OCI-LY7 (cell line): ENCODE measurements around the gene NIBAN1.

ENCODE experiments used
- EZH2phosphoT487 ChIP-seq: fragments of 200-600 bp; sonication (generic); IDR thresholded peaks from 2 replicates; pipeline ENCODE4 v1.6.1; 2018; ENCODE audit warnings: low read depth, borderline replicate concordance, mild to moderate bottlenecking, mixed run types, antibody characterized with exemption, low read length, moderate library complexity, mixed read lengths
- TF ChIP-seq, protein P1 (sequence below): fragments of 200-600 bp; sonication (generic); conservative IDR thresholded peaks from 2 replicates; pipeline ENCODE4 v1.5.1; 2014; ENCODE audit warnings: mild to moderate bottlenecking, antibody characterized with exemption, low read length, moderate library complexity, mixed read lengths

DNA sequence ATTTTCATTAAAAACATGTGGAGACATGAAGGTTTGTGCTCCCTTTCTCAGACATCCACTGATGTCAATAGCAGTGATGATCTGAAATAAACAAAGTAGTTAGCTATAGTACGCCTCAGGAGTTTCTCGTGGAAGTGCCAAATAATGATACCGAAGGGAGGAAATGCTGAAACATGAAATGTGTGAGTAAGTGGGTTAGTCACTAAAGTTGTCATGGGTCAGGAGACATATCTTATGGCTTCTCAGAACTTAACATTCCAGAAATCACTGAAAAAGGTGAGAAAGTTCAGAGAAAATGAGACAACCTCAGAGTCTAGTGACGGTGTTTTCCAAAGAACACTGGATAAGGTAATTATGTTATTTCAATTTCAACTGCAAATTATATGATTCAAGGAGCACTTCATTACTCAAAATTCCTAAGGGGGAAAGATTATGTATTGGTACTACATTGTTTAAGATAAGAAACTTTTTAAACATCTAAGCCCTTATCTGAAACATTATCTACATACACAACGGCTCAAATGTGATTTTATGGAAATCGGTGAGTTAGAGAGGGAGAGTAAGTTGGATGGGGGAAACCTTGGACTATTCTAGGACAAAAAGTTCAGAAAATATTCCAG lies 20.6 kb downstream of the NIBAN1 start:
- TF ChIP-seq, protein P1, sequence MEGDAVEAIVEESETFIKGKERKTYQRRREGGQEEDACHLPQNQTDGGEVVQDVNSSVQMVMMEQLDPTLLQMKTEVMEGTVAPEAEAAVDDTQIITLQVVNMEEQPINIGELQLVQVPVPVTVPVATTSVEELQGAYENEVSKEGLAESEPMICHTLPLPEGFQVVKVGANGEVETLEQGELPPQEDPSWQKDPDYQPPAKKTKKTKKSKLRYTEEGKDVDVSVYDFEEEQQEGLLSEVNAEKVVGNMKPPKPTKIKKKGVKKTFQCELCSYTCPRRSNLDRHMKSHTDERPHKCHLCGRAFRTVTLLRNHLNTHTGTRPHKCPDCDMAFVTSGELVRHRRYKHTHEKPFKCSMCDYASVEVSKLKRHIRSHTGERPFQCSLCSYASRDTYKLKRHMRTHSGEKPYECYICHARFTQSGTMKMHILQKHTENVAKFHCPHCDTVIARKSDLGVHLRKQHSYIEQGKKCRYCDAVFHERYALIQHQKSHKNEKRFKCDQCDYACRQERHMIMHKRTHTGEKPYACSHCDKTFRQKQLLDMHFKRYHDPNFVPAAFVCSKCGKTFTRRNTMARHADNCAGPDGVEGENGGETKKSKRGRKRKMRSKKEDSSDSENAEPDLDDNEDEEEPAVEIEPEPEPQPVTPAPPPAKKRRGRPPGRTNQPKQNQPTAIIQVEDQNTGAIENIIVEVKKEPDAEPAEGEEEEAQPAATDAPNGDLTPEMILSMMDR: no peak
- TF ChIP-seq EZH2phosphoT487: no peak
